Measurements from ENCODE around the gene ZFPM1. TPM values are rescaled to one million over a fixed set of nuclear protein-coding genes. Genes with fewer than 3 reads are reported as not detected.

ZFPM1 gene
- total and polyA plus RNA-seq, 2 of the 8 experiments (the other 6 are each of a cell fraction or from before 2014, with no cell fraction given), result 0.74 to 4.8 TPM

DNA sequence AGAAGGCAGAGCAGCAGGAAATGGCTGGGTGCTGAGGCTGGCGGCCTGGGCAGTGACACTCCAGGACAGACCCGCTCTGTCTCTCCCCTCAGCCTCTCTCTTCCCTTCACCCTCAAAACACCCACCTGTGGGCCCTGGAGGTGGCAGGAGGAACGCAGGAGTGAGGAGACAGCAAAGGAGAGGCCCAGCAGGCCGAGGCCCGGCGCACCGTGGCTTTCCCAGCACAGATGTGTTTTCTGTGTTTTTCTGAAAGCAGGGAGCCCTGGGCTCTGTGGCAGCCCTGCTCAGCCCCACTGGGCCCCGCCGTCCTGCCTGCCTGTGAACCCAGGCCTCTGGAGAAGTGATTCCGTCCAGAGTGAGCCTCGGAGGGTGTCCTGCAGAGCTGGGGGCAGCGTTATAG is 39.8 kb upstream of the ZFPM1 start (continued):
- no peak for TF ChIP-seq KDM5A (IDR thresholded peaks at IDR 0.05; ENCODE audit: low read length)
